ENCODE results near the gene IL10RA. TPM values are rescaled to one million over a fixed set of nuclear protein-coding genes. Genes with fewer than 3 reads are reported as not detected.
"Not testable (repeated sequence)": the region's sequence is repeated elsewhere in the genome, so short reads cannot be mapped to it uniquely, and the experiment has no call there.

Gene IL10RA
- total RNA-seq, 1 experiment from 2014 or later, result 0.41 TPM

GRCh38 chr11:117977029-117977428 is 9.2 kb upstream of the IL10RA start:
- ATAC-seq (no peak), DNase-seq (ENCODE audit: low read depth, low spot score) (no peak)
- intact Hi-C loops (cut with micrococcal nuclease; ENCODE audit: unreplicated experiment), result no loop called here
- TF ChIP-seq POLR2AphosphoS5 (IDR thresholded peaks at IDR 0.05; ENCODE audit: low read depth, low read length) (no peak), CTCF (IDR thresholded peaks at IDR 0.05) (no peak)
- CTCF ChIA-PET, result no interaction called here
- POLR2A ChIA-PET, result no interaction called here
- no peak overlapping the region for H3K27ac ChIP-seq (ENCODE audit: low read length)
- H3K4me1 ChIP-seq (ENCODE audit: control insufficient read depth, insufficient read depth, low read length), result peaks cover 8% of the 10 kb centered on the region; the same call in 1 of the 2 replicates
- peaks cover 17% of the 10 kb centered on the region for H3K27me3 ChIP-seq (ENCODE audit: control insufficient read depth, insufficient read depth, low read length)
- no peaks in the 10 kb centered on the region for H3K36me3 ChIP-seq (ENCODE audit: control insufficient read depth, insufficient read depth, low read length)
- H3K9me3 ChIP-seq (ENCODE audit: control insufficient read depth, insufficient read depth, low read depth, low read length), result no peaks in the 10 kb centered on the region
- in situ Hi-C loops (cut with HindIII; ENCODE audit: low pct_unique_long_range_greater_than_20kb, low sequenced_read_pairs), result no loop called here
- no peak overlapping the region for H3K4me3 ChIP-seq (ENCODE audit: low read depth in 2 of 2, low read length in 2 of 2)
- no TSS peak for BruUV-seq (replicated peaks)

- BruUV-seq (replicated peaks); intact Hi-C loops (cut with micrococcal nuclease; ENCODE audit: unreplicated experiment): not testable (repeated sequence)
These were observed 8.5 kb upstream of the IL10RA start for GRCh38 chr11:117977612-117978264.

GRCh38 chr11:117978291-117978910 is 7.8 kb upstream of the IL10RA start:
- BruUV-seq (replicated peaks); in situ Hi-C loops (cut with HindIII; ENCODE audit: low pct_unique_long_range_greater_than_20kb, low sequenced_read_pairs); H3K4me1 ChIP-seq (ENCODE audit: control insufficient read depth, insufficient read depth, low read length); H3K4me3 ChIP-seq (ENCODE audit: low read depth in 2 of 2, low read length in 2 of 2); H3K9me3 ChIP-seq (ENCODE audit: control insufficient read depth, insufficient read depth, low read depth, low read length); POLR2A ChIA-PET; H3K36me3 ChIP-seq (ENCODE audit: control insufficient read depth, insufficient read depth, low read length); ATAC-seq; DNase-seq (ENCODE audit: low read depth, low spot score); H3K27ac ChIP-seq (ENCODE audit: low read length); intact Hi-C loops (cut with micrococcal nuclease; ENCODE audit: unreplicated experiment): not testable (repeated sequence)
- peaks cover 18% of the 10 kb centered on the region for H3K27me3 ChIP-seq (ENCODE audit: control insufficient read depth, insufficient read depth, low read length)
- CTCF ChIA-PET, result interaction anchor here (0.6 to 0.9 kb wide), 2 partner anchors 62 to 193 kb away, joined by 3 to 5 read pairs; no protein-coding TSS in a partner anchor

More at GRCh38 chr11:117977612-117978264, 8.5 kb upstream of the IL10RA start:
- ATAC-seq; in situ Hi-C loops (cut with HindIII; ENCODE audit: low pct_unique_long_range_greater_than_20kb, low sequenced_read_pairs); H3K4me1 ChIP-seq (ENCODE audit: control insufficient read depth, insufficient read depth, low read length); H3K36me3 ChIP-seq (ENCODE audit: control insufficient read depth, insufficient read depth, low read length); H3K27ac ChIP-seq (ENCODE audit: low read length); H3K4me3 ChIP-seq (ENCODE audit: low read depth in 2 of 2, low read length in 2 of 2); DNase-seq (ENCODE audit: low read depth, low spot score); POLR2A ChIA-PET; H3K9me3 ChIP-seq (ENCODE audit: control insufficient read depth, insufficient read depth, low read depth, low read length): not testable (repeated sequence)
- CTCF ChIA-PET, result interaction anchor here (0.6 to 0.9 kb wide), 2 partner anchors 62 to 194 kb away, joined by 3 to 5 read pairs; no protein-coding TSS in a partner anchor
- H3K27me3 ChIP-seq (ENCODE audit: control insufficient read depth, insufficient read depth, low read length), result peaks cover 17% of the 10 kb centered on the region

- TF ChIP-seq TCF7L2 (IDR thresholded peaks at IDR 0.05; ENCODE audit: low read depth, low read length), result no peak
- no peak for TF ChIP-seq REST (IDR thresholded peaks at IDR 0.05; ENCODE audit: insufficient read depth in 1 of 2, low read depth in 2 of 2, low read length in 1 of 2)
- TF ChIP-seq POLR2AphosphoS5 (IDR thresholded peaks at IDR 0.05; ENCODE audit: low read depth, low read length), result no peak
- no peak for TF ChIP-seq SIN3A (IDR thresholded peaks at IDR 0.05; ENCODE audit: borderline replicate concordance, insufficient read depth, low read depth, low read length)
- TF ChIP-seq CTCF (IDR thresholded peaks at IDR 0.05), result no peak
- ChIA-PET CTCF (no interaction called here), POLR2A (no interaction called here)
- DNase-seq (ENCODE audit: low read depth, low spot score), result no peak
- Histone ChIP-seq H3K4me1 (ENCODE audit: control insufficient read depth, insufficient read depth, low read length) (no peaks in the 10 kb centered on the region), H3K36me3 (ENCODE audit: control insufficient read depth, insufficient read depth, low read length) (no peaks in the 10 kb centered on the region), H3K9me3 (ENCODE audit: control insufficient read depth, insufficient read depth, low read depth, low read length) (no peaks in the 10 kb centered on the region), H3K27me3 (ENCODE audit: control insufficient read depth, insufficient read depth, low read length) (peaks cover 19% of the 10 kb centered on the region), H3K4me3 (ENCODE audit: low read depth in 2 of 2, low read length in 2 of 2) (no peak overlapping the region), H3K27ac (ENCODE audit: low read length) (no peak overlapping the region)
- in situ Hi-C loops (cut with HindIII; ENCODE audit: low pct_unique_long_range_greater_than_20kb, low sequenced_read_pairs), result no loop called here
- no peak for ATAC-seq
- BruUV-seq (replicated peaks), result no TSS peak
- intact Hi-C loops (cut with micrococcal nuclease; ENCODE audit: unreplicated experiment), result no loop called here
These were observed 7.2 kb upstream of the IL10RA start for GRCh38 chr11:117978991-117979390.

Measured in Panc1 (cell line).